Testis (tissue), 2 donors: ENCODE data around the gene ANO2.

ENCODE experiments used
- POLR2A ChIP-seq: fragments of 450-650 bp; IDR thresholded peaks from one replicate; pipeline ENCODE4 v1.6.1; 2017; ENCODE audit warnings: antibody characterized with exemption, mild to moderate bottlenecking, moderate library complexity
- TF ChIP-seq, protein P1 (sequence below), 3 experiments: fragments of 450-650 bp in 2 of 3; fragments of 200-600 bp in 1 of 3; sonication (generic) in 1 of 3; IDR thresholded peaks; one replicate each; pipeline ENCODE4 v1.5.1; 2016 to 2019; ENCODE audit warnings: antibody characterized with exemption in 3 of 3, mild to moderate bottlenecking in 2 of 3, moderate library complexity in 1 of 3

DNA sequence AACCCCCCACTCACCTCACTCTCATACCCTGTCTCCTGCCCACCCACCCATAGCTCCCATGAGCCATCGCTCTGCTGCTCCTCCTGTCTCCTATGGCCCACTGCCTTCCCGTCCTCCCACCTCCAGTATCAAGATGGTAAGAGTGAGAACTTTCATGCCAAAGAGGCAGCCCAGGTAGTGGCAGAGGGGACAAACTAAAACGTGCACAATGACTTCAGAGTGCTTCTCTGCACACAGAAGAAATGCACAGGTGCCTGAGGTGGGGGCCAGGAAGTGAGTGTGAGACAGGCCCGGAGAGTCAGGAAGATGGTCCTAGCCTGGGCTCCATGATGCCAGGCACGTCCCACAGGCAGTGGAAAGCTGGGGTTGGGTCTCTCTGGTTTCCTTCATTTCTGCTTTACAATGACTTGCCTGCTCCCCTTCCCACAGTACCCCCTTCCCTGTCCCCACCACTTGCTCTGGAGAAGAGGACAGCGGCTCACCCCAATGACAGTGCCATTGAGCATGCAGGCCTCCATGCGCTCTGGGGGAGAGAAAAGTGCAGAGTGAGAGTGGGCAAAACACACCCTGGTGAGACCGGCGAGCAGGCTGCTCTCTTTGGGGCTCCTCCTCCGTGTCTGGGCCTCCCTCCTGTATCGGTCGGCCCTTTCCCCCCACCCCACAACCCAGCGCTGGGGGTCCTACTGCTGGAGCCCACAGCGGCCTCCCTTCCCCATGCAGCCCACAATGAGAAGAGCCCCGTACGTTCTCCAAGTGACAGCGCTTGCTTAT lies 22.8 kb upstream of the ANO2 start:
- TF ChIP-seq, protein P1, sequence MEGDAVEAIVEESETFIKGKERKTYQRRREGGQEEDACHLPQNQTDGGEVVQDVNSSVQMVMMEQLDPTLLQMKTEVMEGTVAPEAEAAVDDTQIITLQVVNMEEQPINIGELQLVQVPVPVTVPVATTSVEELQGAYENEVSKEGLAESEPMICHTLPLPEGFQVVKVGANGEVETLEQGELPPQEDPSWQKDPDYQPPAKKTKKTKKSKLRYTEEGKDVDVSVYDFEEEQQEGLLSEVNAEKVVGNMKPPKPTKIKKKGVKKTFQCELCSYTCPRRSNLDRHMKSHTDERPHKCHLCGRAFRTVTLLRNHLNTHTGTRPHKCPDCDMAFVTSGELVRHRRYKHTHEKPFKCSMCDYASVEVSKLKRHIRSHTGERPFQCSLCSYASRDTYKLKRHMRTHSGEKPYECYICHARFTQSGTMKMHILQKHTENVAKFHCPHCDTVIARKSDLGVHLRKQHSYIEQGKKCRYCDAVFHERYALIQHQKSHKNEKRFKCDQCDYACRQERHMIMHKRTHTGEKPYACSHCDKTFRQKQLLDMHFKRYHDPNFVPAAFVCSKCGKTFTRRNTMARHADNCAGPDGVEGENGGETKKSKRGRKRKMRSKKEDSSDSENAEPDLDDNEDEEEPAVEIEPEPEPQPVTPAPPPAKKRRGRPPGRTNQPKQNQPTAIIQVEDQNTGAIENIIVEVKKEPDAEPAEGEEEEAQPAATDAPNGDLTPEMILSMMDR (IDR thresholded peaks at IDR 0.05), result no peak
- no peak for TF ChIP-seq POLR2A
